ENCODE data around the gene CYP8B1.

Gene CYP8B1

GRCh38 chr3:42851228-42851834, 24.3 kb downstream of the CYP8B1 start:
- DNase-seq: no peak

GRCh38 chr3:42850263-42850662, 25.4 kb downstream of the CYP8B1 start:
- DNase-seq: no peak

DNA sequence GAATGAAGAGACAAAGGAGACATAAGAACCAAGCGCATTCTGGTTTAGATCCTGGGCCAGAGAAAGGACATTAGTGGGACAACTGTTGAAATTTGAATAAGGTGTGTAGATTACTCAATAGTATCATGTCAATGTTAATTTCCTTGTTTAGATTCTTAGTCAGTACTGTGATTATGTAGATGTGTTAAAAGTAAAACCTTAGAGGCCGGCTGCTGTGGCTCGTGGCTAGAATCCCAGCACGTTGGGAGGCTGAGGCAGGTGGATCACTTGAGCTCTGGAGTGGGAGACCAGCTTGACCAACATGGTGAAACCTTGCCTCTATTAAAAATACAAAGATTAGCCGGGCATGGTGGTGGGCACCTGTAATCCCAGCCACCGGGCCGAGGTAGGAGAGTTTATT, 26.7 kb downstream of the CYP8B1 start:
- DNase-seq: no peak

DNA sequence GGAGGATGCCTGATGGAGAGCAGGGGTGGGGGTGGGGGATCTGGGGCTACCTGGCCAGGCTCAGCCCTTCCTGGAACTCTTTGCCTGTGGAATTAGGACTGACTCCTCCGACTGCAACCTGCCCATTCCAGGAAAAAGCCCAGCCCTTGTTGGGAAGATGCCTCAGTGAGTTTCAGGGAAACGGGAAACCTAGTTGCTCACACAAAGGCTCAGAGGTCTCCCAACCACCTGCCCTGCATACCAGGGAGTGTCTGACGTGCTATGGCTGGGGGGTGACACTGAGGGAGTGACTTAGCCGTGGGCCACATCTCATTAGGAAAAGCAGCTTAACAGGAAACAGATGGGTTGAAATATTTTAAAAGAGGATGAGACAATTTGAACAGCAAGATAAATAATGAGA, 27.9 kb downstream of the CYP8B1 start:
- DNase-seq: no peak

- no peak for DNase-seq
These were observed 28.8 kb downstream of the CYP8B1 start for GRCh38 chr3:42846685-42847522.

- no peak for DNase-seq
These were observed 30.9 kb downstream of the CYP8B1 start for GRCh38 chr3:42844815-42845214.

DNA sequence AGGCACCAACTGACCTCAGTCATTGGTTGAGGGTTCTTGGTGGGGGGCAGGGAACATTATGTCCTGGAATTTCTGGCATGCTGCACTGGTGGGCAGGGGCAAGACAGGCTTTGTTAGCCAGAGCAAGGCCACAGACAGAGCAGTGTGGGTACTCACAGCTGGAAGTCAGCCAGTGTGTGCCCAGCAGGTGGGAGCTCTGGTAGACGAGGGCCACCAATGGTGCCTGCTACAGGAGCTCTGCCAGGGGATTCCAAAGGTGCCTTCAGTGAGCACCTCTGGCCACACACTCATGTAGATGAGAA, 31.3 kb downstream of the CYP8B1 start:
- no peak for DNase-seq

GRCh38 chr3:42843713-42844411, 31.8 kb downstream of the CYP8B1 start:
- DNase-seq: no peak

GRCh38 chr3:42841332-42841731, 34.3 kb downstream of the CYP8B1 start:
- no peak for DNase-seq

DNA sequence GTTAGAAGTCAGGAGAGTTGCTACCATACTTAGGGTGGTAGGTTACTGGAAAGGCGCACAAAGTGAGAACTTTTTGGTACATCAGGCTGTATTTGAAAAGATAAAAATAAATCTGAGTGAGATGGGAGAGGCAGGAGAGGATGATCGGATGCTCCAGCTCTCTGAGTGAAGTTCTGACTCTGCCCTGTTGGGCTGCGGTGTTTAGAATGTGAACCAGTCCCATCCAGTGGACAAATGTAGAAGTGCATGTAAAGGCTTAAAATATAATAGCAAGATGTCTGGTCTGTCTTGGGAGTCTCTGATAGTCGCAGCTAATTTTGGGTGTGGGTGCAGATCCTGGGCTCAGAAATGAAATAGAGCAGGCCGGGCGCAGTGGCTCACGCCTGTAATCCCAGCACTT, 36.1 kb downstream of the CYP8B1 start:
- peak; percentile 34 for DNase-seq

- no peak for DNase-seq
These were observed 37.1 kb downstream of the CYP8B1 start for GRCh38 chr3:42838571-42838970.

DNA sequence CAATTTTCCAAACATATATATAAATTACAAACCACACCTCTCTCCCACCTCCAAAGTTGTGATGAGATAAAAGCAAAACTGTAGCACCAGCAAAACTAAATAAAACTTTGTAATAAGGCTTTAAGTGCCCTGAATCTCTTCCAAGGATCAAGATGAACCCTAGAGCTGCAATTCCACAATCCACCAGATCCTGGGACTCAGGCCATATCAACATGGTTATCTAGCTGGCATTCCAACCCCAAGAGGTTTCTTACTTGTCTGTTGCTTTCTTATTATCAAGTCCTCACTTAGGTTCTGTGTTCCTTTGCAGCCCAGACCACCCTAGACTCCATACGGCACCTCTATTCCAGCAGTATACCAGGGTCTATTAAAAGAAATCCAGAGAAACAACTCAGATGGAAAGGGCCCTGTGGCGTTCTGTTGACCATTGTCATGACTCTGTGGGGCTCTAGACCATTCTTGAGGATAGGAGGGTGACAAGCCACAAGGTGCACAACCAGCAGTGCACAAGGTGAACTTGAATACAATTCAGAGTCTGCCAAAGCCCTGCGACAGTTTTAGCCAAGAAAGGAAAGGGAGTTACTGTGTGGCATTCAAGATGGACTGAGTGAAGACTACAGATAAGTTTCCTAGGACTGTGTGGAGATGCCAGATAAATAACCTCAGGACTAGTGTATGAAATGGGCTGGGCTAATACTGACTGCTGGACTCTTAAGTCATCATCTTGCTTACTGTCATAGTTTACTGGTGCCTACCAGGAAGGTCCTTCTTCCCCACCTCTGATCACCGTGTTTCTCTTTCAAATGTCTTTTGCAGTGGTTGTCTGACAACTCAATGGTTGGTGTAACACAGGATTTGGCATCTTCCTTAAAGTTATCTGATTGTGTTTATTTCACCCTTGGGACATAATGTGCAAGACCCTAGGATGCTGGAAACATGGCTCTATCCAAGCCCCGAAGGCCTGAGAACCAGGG, 39.2 kb downstream of the CYP8B1 start:
- no peak for DNase-seq

GRCh38 chr3:42831321-42831713, 44.4 kb downstream of the CYP8B1 start:
- peak; percentile 22 for DNase-seq

- DNase-seq: no peak
These were observed 45.0 kb downstream of the CYP8B1 start for GRCh38 chr3:42830437-42831320.

DNA sequence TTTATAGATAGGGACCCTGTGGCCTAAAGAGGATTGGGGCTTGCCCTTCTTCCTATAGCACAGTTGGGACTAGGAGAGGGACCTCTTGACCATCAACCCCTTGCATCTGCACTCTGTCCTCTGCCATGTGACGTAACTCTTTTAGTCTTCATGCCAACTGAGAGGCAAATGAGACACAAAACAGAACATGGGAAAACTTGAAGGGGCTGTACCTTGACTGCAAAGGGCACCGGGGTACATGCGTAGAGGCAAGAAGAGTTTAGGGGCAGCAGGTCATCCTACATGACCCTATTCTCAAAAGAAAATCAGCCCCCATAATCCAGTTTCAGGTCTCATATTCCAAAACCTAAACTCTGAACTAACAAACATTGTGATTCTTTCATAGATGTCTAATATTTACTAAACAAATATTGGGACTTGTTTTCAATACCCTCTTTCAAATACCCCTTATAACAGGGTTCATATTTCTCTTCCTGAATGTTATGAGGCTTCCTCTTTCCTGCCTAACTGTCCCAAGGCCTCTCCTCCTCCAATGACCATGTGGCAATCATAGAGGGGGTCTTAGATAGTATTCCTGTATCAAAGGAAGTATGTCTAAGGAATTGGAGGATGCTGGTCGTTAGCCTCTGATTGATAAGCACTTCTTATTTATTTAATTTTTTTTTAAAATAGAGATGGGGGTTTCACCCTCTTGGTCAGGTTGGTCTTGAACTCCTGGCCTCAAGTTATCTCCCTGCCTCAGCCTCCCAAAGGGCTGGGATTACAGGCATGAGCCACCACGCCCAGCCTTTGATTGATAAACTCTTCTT, 45.8 kb downstream of the CYP8B1 start:
- no peak for DNase-seq

GRCh38 chr3:42829083-42829627, 46.5 kb downstream of the CYP8B1 start:
- no peak for DNase-seq

- DNase-seq: no peak
These were observed 48.0 kb downstream of the CYP8B1 start for GRCh38 chr3:42827654-42828053.

DNA sequence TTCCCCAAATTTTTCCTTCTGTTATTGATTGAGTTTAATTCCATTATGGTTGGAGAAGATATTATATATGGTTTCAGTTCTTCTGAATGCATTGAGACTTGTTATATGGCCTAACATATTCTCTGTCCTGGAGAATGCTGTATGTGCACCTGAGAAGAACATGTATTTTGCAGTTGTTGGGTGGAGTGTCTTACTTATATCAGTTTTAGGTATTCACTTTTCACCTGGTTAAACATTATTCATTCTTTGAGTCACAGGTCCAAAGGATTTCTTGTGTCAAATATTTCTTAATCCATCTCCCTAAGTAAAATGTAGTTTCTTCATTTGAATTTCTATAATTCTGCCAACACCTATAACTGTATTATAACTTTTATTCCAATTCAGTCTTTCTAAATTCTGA, 48.7 kb downstream of the CYP8B1 start:
- DNase-seq: no peak

GRCh38 chr3:42826141-42826540, 49.5 kb downstream of the CYP8B1 start:
- no peak for DNase-seq

- peak; percentile 56 for DNase-seq
These were observed 52.3 kb downstream of the CYP8B1 start for GRCh38 chr3:42823351-42823750.

DNA sequence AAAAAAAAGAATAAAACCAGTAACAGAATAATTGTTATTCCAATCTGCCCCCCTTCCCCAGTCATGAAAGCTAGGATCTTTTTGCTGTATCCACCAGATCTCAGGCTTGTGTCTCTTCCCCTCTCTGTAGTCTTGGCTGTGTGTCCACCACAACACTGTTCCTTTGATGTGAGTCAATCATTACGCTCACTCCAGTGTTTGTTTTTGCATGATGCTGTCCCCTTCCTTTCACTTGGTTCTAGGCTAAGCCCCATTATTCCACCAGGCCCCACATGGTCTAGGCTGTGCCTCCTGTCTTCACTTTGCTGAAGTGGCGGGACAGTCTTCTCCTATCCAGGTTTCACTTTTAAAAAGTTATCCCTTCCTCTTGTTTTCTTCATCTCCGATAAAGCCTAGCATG, 52.9 kb downstream of the CYP8B1 start:
- DNase-seq: no peak
